K562 (cell line): ENCODE results near the gene ADAT2. TPM values are rescaled to one million over a fixed set of nuclear protein-coding genes. Genes with fewer than 3 reads are reported as not detected.

Source experiments
- ATAC-seq: fragments of 200-7000 bp; cut with Tn5 transposase; 3 replicates; pipeline ENCODE4 v1.9.1; 2020; ENCODE audit warnings: moderate library complexity
- BruUV-seq: library from RNA; stranded (reverse); fragments of 400-500 nt; replicated peaks from 2 replicates; lab custom pipeline; 2021; lab: Mats Ljungman, UMichigan
- CTCF ChIA-PET: fragments of 300-600 bp; formaldehyde crosslinking; extraction: SDS; loops from one replicate; lab custom pipeline; 2021; ENCODE audit warnings: low intra/inter-chr PET ratio; lab: Yijun Ruan, JAX
- POLR2A ChIA-PET: fragments of 300-600, 350-650 bp; sonication (Branson Sonifier 250); formaldehyde crosslinking; extraction: SDS; loops from one replicate; lab custom pipeline; 2021; ENCODE audit warnings: antibody characterized with exemption, inconsistent platforms; lab: Yijun Ruan, JAX
- DNase-seq, 4 experiments: peaks; one replicate each; pipeline versions ENCODE4 v3.0.0 to v3.0.0-alpha.2; 2011 to 2018; ENCODE audit warnings: low spot score in 3 of 4, mixed read lengths in 3 of 4; ENCODE audit errors: extremely low read depth in 1 of 4
- FAIRE-seq: peaks from 2 replicates; lab custom pipeline; 2011; peaks lifted over from hg19 to GRCh38; lab: Jason Lieb, UNC
- H2AFZ ChIP-seq: 2 replicates; pipeline ENCODE4 v1.6.0; 2011; ENCODE audit warnings: low read depth, low read length, control low read depth, inconsistent platforms
- H3K27ac ChIP-seq: fragments of 200-600 bp; 3 replicates; pipeline ENCODE4 v1.8.0; 2011; ENCODE audit warnings: low read depth, mild to moderate bottlenecking, control low read depth, inconsistent platforms, low read length, moderate library complexity, mixed read lengths; ENCODE audit errors: extremely low read depth
- H3K27me3 ChIP-seq, 2 experiments: fragments of 300-600 bp in 1 of 2; 2 replicates in 1 of 2; 3 replicates in 1 of 2; pipeline versions ENCODE4 v1.6.0 to v1.8.0; 2011; ENCODE audit warnings: inconsistent platforms in 2 of 2, low read length in 2 of 2, mild to moderate bottlenecking in 1 of 2, mixed read lengths in 1 of 2, moderate library complexity in 1 of 2; ENCODE audit not compliant: control insufficient read depth in 2 of 2, insufficient read depth in 2 of 2
- H3K36me3 ChIP-seq: fragments of 300-600 bp; 3 replicates; pipeline ENCODE4 v1.8.0; 2011; ENCODE audit warnings: mild to moderate bottlenecking, low read length, inconsistent platforms; ENCODE audit not compliant: control insufficient read depth, insufficient read depth
- H3K4me1 ChIP-seq, 2 experiments: fragments of 200-600 bp in 1 of 2; replicated peaks in 1 of 2; 2 replicates in 1 of 2; 3 replicates in 1 of 2; pipeline versions ENCODE4 v1.5.1 to v1.8.0; 2011; ENCODE audit warnings: inconsistent platforms in 2 of 2, low read length in 2 of 2, mild to moderate bottlenecking in 1 of 2, mixed read lengths in 1 of 2, moderate library complexity in 1 of 2; ENCODE audit not compliant: control insufficient read depth in 2 of 2, insufficient read depth in 2 of 2
- H3K4me2 ChIP-seq: 2 replicates; pipeline ENCODE4 v1.6.1; 2011; ENCODE audit warnings: low read length, control low read depth, inconsistent platforms, mixed read lengths; ENCODE audit not compliant: insufficient read depth
- H3K4me3 ChIP-seq: fragments of 200-600 bp; sonication (generic), shearing (Covaris generic); 2 replicates; pipeline ENCODE4 v1.5.1; 2016; ENCODE audit warnings: control low read depth, inconsistent platforms
- H3K79me2 ChIP-seq: fragments of 200-600 bp; 3 replicates; pipeline ENCODE4 v1.8.0; 2011; ENCODE audit warnings: low read length, inconsistent platforms; ENCODE audit not compliant: control insufficient read depth, insufficient read depth
- H3K9ac ChIP-seq, 2 experiments: 2 replicates each; pipeline versions ENCODE4 v1.6.0 to v1.6.1; 2011; ENCODE audit warnings: low read depth in 2 of 2, low read length in 2 of 2, control low read depth in 1 of 2, inconsistent platforms in 1 of 2, mild to moderate bottlenecking in 1 of 2, mixed read lengths in 1 of 2; ENCODE audit not compliant: insufficient read depth in 1 of 2
- H3K9me1 ChIP-seq: one replicate; pipeline ENCODE4 v1.6.0; 2011; ENCODE audit warnings: inconsistent platforms, mild to moderate bottlenecking, low read length, moderate library complexity; ENCODE audit not compliant: control insufficient read depth, insufficient read depth
- H3K9me3 ChIP-seq: replicated peaks from 2 replicates; pipeline ENCODE4 v1.5.1; 2011; ENCODE audit warnings: low read depth, low read length, inconsistent platforms; ENCODE audit not compliant: control insufficient read depth, insufficient read depth
- H4K20me1 ChIP-seq: replicated peaks from 2 replicates; pipeline ENCODE4 v1.6.1; 2011; ENCODE audit warnings: low read length, inconsistent platforms, mixed read lengths; ENCODE audit not compliant: control insufficient read depth, insufficient read depth
- ARID4B ChIP-seq: sonication (generic); formaldehyde crosslinking; IDR thresholded peaks from 2 replicates; pipeline ENCODE4 v1.8.0; 2022; ENCODE audit warnings: mild to moderate bottlenecking, missing genetic modification reagents
- BACH1 ChIP-seq: fragments of 200-800 bp; sonication (Bioruptor generic); IDR thresholded peaks from 2 replicates; pipeline ENCODE4 v1.6.1; 2016; ENCODE audit warnings: missing genetic modification characterization, missing compliant biosample characterization
- CTBP1 ChIP-seq: fragments of 450-650 bp; IDR thresholded peaks from 2 replicates; pipeline ENCODE4 v1.6.1; 2016; ENCODE audit warnings: borderline replicate concordance
- DNMT1 ChIP-seq: fragments of 450-650 bp; IDR thresholded peaks from 2 replicates; pipeline ENCODE4 v1.6.1; 2016; ENCODE audit warnings: antibody characterized with exemption, mild to moderate bottlenecking
- HOXB6 ChIP-seq: fragments of 250-450 bp; sonication (Bioruptor Pico); IDR thresholded peaks from 2 replicates; pipeline ENCODE4 v1.5.1; 2022; ENCODE audit warnings: mild to moderate bottlenecking, borderline replicate concordance
- KDM2B ChIP-seq: fragments of 250-450 bp; sonication (Bioruptor Pico); IDR thresholded peaks from 2 replicates; pipeline ENCODE4 v1.8.0; 2021; ENCODE audit warnings: mild to moderate bottlenecking, moderate library complexity
- MAFK ChIP-seq: IDR thresholded peaks from 2 replicates; pipeline ENCODE4 v1.6.1; 2011; ENCODE audit warnings: low read length, improper control_type of control experiment
- STAT6 ChIP-seq: sonication (generic); formaldehyde crosslinking; IDR thresholded peaks from 2 replicates; pipeline ENCODE4 v1.8.1; 2023; ENCODE audit warnings: mild to moderate bottlenecking, missing genetic modification reagents
- ZNF121 ChIP-seq: sonication (generic); formaldehyde crosslinking; conservative IDR thresholded peaks from 2 replicates; pipeline ENCODE4 v1.8.0; 2022; ENCODE audit warnings: missing genetic modification reagents
- ZNF639 ChIP-seq, 2 experiments: fragments of 200-800 bp in 1 of 2; sonication (Bioruptor generic) in 1 of 2; sonication (generic) in 1 of 2; formaldehyde crosslinking in 1 of 2; IDR thresholded peaks in 1 of 2; conservative IDR thresholded peaks in 1 of 2; 2 replicates each; pipeline versions ENCODE4 v1.5.0 to v1.6.1; 2016 to 2020; ENCODE audit warnings: missing compliant biosample characterization in 1 of 2, missing genetic modification characterization in 1 of 2, missing genetic modification reagents in 1 of 2
- ZNF695 ChIP-seq: fragments of 450-650 bp; formaldehyde crosslinking; IDR thresholded peaks from 2 replicates; pipeline ENCODE4 v1.4.0; 2020; ENCODE audit warnings: mild to moderate bottlenecking, moderate library complexity
- WGBS: fragments of 100-300 bp; shearing (Covaris generic); methylation state at CpG from one replicate; pipeline ENCODE4 v1.1.6; 2016; ENCODE audit warnings: low coverage, mixed read lengths; ENCODE audit not compliant: insufficient coverage; ENCODE audit errors: missing lambda C conversion rate; 5-methylcytosine and 5-hydroxymethylcytosine counted together
- in situ Hi-C: fragments of 300-500 bp; cut with MboI; formaldehyde crosslinking; loops from 4 replicates; pipeline ENCODE4 v1.15.0; 2018; ENCODE audit warnings: inconsistent platforms, mixed read lengths
- intact Hi-C: fragments of 100-400 bp; cut with micrococcal nuclease; formaldehyde crosslinking; loops from 2 replicates; pipeline ENCODE4 v1.14.2; 2022
- polyA plus RNA-seq, 8 experiments: library from polyadenylated mRNA; depleted of rRNA in 4 of 8; stranded (reverse) in 5 of 8; unstranded in 3 of 8; fragments of >200 nt; fragmentation: Nextera tagmentation in 2 of 8; fragmentation: Illumina TruSeq in 1 of 8; extraction: Ambion mirVana in 2 of 8; extraction: Trizol in 1 of 8; gene quantifications; 2 replicates each; pipeline versions ENCODE4 v1.2.1 to v1.2.3, GENCODE V29; 2011 to 2014; ENCODE audit warnings: inconsistent platforms in 1 of 8, missing spikeins in 1 of 8
- total RNA-seq, 7 experiments: library from RNA; depleted of rRNA in 6 of 7; stranded (reverse); fragments of >200 nt in 6 of 7; fragmentation: Illumina TruSeq in 2 of 7; extraction: Trizol in 2 of 7; gene quantifications; 2 replicates each; pipeline versions ENCODE4 v1.2.1 to v1.2.3, GENCODE V29; 2011 to 2021; ENCODE audit warnings: low replicate concordance in 1 of 7

Gene ADAT2
- total and polyA plus RNA-seq, 9 of the 15 experiments (the other 6 are each of a cell fraction or from before 2014, with no cell fraction given) = 13.0 to 62.5 (median 31.7) TPM

GRCh38 chr6:143432588-143432987 lies 17.9 kb downstream of the ADAT2 start:
- Histone ChIP-seq H3K79me2 (no peaks in the 10 kb centered on the region), H3K27me3 (no peaks in the 10 kb centered on the region), H3K9me1 (no peaks in the 10 kb centered on the region), H3K9me3 (no peaks in the 10 kb centered on the region), H3K4me1 (no peaks in the 10 kb centered on the region), H3K9ac (no peak overlapping the region), H3K36me3 (peaks cover 92% of the 10 kb centered on the region), H3K27ac (no peak overlapping the region)
- FAIRE-seq (no peak), ATAC-seq (no peak)
- in situ Hi-C loops = no loop called here
- BruUV-seq = no TSS peak
- POLR2A ChIA-PET = interaction anchor here (0.9 to 1.2 kb wide), 2 partner anchors 8 to 739 kb away, joined by 3 to 4 read pairs; no protein-coding TSS in a partner anchor
- TF ChIP-seq HOXB6 (CRISPR knock-in tag) = no peak
- no peak for TF ChIP-seq ZNF639 (CRISPR knock-in tag; conservative IDR thresholded peaks at IDR 0.05 in 1 of 2, IDR thresholded peaks at IDR 0.05 in 1 of 2)
- TF ChIP-seq ZNF121 (CRISPR knock-in tag) = no peak
- TF ChIP-seq STAT6 = no peak
- no peak for TF ChIP-seq DNMT1
- TF ChIP-seq ZNF695 (CRISPR knock-in tag) = no peak
- no peak for TF ChIP-seq CTBP1
- TF ChIP-seq ARID4B (CRISPR knock-in tag) = no peak
- TF ChIP-seq BACH1 (tag) = no peak
- no peak for TF ChIP-seq KDM2B
- no peak for TF ChIP-seq MAFK
- TF ChIP-seq, all 486 proteins: peak for 0
- intact Hi-C loops = no loop called here
- Histone ChIP-seq H2AFZ (no peak overlapping the region), H4K20me1 (no peaks in the 10 kb centered on the region), H3K4me3 (no peak overlapping the region), H3K4me2 (no peak overlapping the region)
- CTCF ChIA-PET = no interaction called here
- no peak for DNase-seq
- 89% methylated on average over 4 of the region's 4 CpGs for WGBS
